Ramos (cell line): Measurements from ENCODE around the gene MYL1.

Source experiments
- in situ Hi-C: fragments of 300-500 bp; cut with MboI; formaldehyde crosslinking; loops from one replicate; pipeline ENCODE4 v1.14.3; 2022; ENCODE audit warnings: low sequenced_read_pairs; ENCODE audit not compliant: unreplicated experiment

MYL1 gene

GRCh38 chr2:210315015-210315788 lies at the start of gene MYL1:
TSS of gene MYL1 (minus strand) at chr2:210315174. CDS start at chr2:210315042, 132 bp downstream.
- in situ Hi-C loops, result no loop called here

GRCh38 chr2:210363876-210364275 lies 48.9 kb upstream of the MYL1 start:
- in situ Hi-C loops, result no loop called here

GRCh38 chr2:210363261-210363660 lies 48.3 kb upstream of the MYL1 start:
- in situ Hi-C loops, result no loop called here

- in situ Hi-C loops, result no loop called here
Measured at GRCh38 chr2:210360412-210360811, 45.4 kb upstream of the MYL1 start.

- in situ Hi-C loops, result no loop called here
Measured at GRCh38 chr2:210356944-210357343, 42.0 kb upstream of the MYL1 start.

GRCh38 chr2:210337159-210337558 lies 22.2 kb upstream of the MYL1 start:
- in situ Hi-C loops, result no loop called here

- in situ Hi-C loops, result no loop called here
Measured at GRCh38 chr2:210324906-210325305, 9.9 kb upstream of the MYL1 start.

- in situ Hi-C loops, result no loop called here
Measured at GRCh38 chr2:210324458-210324857, 9.5 kb upstream of the MYL1 start.

- in situ Hi-C loops, result no loop called here
Measured at GRCh38 chr2:210323003-210323402, 8.0 kb upstream of the MYL1 start.

GRCh38 chr2:210318891-210319290 lies 3.9 kb upstream of the MYL1 start:
- in situ Hi-C loops, result no loop called here

- in situ Hi-C loops, result no loop called here
Measured at GRCh38 chr2:210318486-210318885, 3.5 kb upstream of the MYL1 start.

GRCh38 chr2:210310550-210310949 lies 4.4 kb downstream of the MYL1 start:
- in situ Hi-C loops, result no loop called here

- in situ Hi-C loops, result no loop called here
Measured at GRCh38 chr2:210309548-210310233, 5.3 kb downstream of the MYL1 start.

- in situ Hi-C loops, result no loop called here
Measured at GRCh38 chr2:210303498-210303897, 11.5 kb downstream of the MYL1 start.

- in situ Hi-C loops, result no loop called here
Measured at GRCh38 chr2:210302326-210302725, 12.6 kb downstream of the MYL1 start.

- in situ Hi-C loops, result no loop called here
Measured at GRCh38 chr2:210299866-210300373, 15.1 kb downstream of the MYL1 start.

GRCh38 chr2:210288408-210288807 lies 26.6 kb downstream of the MYL1 start:
- in situ Hi-C loops, result no loop called here

- in situ Hi-C loops, result no loop called here
Measured at GRCh38 chr2:210287301-210287700, 27.7 kb downstream of the MYL1 start.

- in situ Hi-C loops, result no loop called here
Measured at GRCh38 chr2:210286123-210286680, 28.8 kb downstream of the MYL1 start.

GRCh38 chr2:210277133-210277532 lies 37.8 kb downstream of the MYL1 start:
- in situ Hi-C loops, result no loop called here

- in situ Hi-C loops, result no loop called here
Measured at GRCh38 chr2:210271300-210271699, 43.7 kb downstream of the MYL1 start.
